BJ (cell line): ENCODE data around the gene RRAS. TPM values are rescaled to one million over a fixed set of nuclear protein-coding genes. Genes with fewer than 3 reads are reported as not detected.

Source experiments
- CTCF ChIA-PET: fragments of 350-600 bp; formaldehyde crosslinking; extraction: SDS; loops from one replicate; lab custom pipeline; 2021; ENCODE audit warnings: antibody characterized with exemption, inconsistent platforms; lab: Yijun Ruan, JAX
- POLR2A ChIA-PET: fragments of 300-600 bp; sonication (Branson Sonifier 250); formaldehyde crosslinking; extraction: SDS; loops from one replicate; lab custom pipeline; 2021; ENCODE audit warnings: antibody characterized with exemption; lab: Charles Lee
- DNase-seq: peaks from one replicate; pipeline ENCODE4 v3.0.0-alpha.2; 2011; ENCODE audit warnings: low read depth
- H3K27me3 ChIP-seq: 2 replicates; pipeline ENCODE4 v1.6.0; 2011; ENCODE audit warnings: low read length; ENCODE audit not compliant: control insufficient read depth, insufficient read depth
- H3K36me3 ChIP-seq: 2 replicates; pipeline ENCODE4 v1.5.1; 2011; ENCODE audit warnings: low read length; ENCODE audit not compliant: control insufficient read depth, insufficient read depth
- H3K4me3 ChIP-seq: 2 replicates; pipeline ENCODE4 v1.5.1; 2011; ENCODE audit warnings: low read depth, mild to moderate bottlenecking, control low read depth, low read length
- CTCF ChIP-seq: IDR thresholded peaks from 2 replicates; pipeline ENCODE4 v1.5.1; 2011; ENCODE audit warnings: low read depth, mild to moderate bottlenecking, control low read depth, inconsistent platforms, low read length, moderate library complexity; ENCODE audit not compliant: insufficient read depth
- polyA minus RNA-seq: library from RNA; depleted of rRNA, polyadenylated mRNA; stranded (reverse); fragments of >200 nt; gene quantifications from 2 replicates; pipeline ENCODE4 v1.2.3, GENCODE V29; 2011; rRNA and poly(A)+ RNA removed
- polyA plus RNA-seq: library from polyadenylated mRNA; depleted of rRNA; stranded (reverse); fragments of >200 nt; gene quantifications from 2 replicates; pipeline ENCODE4 v1.2.3, GENCODE V29; 2011; rRNA removed

The RRAS gene
- polyA plus RNA-seq (117 and 186 TPM in 2 replicates), polyA minus RNA-seq (70.9 and 78.5 TPM in 2 replicates)

DNA sequence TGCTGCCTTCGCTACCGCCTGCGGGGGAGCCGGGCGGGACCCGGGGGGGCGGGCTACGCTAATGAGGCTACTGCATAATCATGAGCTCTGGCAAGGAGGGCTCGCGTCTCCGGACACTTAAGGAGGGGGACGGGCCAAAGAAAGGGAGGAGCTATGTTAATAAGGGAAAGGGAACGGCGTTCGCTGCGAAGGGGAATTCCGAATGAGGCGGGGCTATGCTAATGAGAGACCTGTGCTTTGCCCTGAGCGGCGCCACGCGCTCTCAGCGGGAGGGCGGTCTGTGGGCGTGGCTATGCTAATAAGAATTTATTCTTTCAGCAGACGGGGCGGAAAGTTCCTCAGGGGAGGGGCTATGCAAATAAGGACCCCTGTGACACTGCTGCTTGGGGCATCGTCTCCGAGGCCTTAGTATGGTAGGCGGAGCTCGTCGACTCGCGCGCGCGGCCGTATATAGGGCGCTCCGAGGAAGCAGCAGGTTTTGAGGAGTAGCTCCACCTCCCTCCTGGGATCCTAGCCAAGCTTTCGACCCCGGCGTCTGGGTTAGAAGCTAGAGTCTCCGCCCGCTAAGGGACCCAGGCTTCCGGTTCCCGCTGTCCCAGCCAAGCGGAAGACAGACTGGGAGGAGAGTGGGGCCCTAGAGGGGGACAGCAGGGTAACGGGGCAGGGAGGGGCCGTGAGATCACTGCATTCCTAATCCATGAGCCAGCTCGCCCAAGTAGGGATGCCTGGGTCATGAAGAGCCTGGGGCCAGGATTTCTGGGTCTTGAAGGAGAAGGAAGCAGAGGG, at the start of gene RRAS:
TSS of gene RRAS (minus strand) at position 31 of the 786 bp plus-strand sequence. CDS start 45 bp downstream, outside the sequence.
- peak; percentile 100 for DNase-seq
- ChIA-PET POLR2A (interaction anchor here (0.6 to 1.7 kb wide), 7 partner anchors 36 to 225 kb away, joined by 4 to 9 read pairs (median 5); partner anchors contain the start of genes NOSIP, PRMT1, PRRG2 and RCN3), CTCF (interaction anchor here (0.6 to 2.1 kb wide), 5 partner anchors 32 to 77 kb away, joined by 3 to 9 read pairs (median 3); no protein-coding TSS in a partner anchor)
- peaks cover 11% of the 10 kb centered on the region for H3K36me3 ChIP-seq
- H3K27me3 ChIP-seq, result no peaks in the 10 kb centered on the region
- peak within 1 kb of the TSS; percentile 57 for H3K4me3 ChIP-seq
- TF ChIP-seq CTCF, result no peak

DNA sequence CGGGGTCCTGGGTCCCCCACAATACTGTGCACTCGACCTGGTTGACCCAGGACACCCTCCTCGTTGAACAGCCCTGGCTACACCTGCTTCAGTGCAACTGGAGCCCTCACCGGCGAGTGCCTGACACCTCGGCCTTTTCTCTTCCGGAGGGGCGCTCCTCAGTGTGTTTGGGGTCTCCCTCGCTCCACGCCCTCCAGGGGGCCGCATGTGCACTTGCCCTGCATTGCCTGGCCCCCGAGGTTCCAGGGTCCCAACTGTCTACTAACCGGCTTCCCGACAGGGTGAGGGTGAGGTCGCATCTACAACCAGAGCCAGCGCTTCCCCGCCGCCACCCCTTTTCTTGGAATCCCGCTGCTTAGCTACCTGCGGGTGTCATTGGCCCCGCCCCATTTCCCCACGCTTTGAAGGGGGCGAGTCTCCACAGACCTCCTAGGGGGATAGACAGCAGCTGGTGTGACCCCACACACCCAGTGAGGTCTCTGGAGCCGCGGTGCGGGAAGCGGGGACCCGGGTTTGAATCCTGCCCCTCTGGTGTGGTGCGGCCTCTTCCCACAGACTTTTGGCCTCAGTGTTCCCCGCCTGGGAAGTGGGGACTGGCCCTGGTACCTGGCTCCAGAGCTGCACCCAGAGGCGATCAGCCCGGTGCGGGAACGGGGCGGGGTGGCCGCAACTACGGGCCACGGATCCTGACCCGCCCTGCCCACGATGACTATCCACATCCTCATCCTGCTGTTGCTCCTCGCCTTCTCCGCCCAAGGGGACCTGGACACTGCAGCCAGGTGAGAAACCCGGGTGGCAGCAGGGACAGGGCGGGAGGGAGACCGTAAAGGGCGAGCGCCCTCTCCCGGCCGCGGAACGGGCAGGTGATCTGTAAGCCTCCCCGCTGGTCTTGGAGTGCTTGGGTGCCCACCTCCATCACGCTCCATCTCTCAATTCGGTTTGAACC, 49.5 kb upstream of the RRAS start, which contains the start of gene ADM5:
TSS of gene ADM5 (plus strand) at position 462 of the 946 bp plus-strand sequence. CDS start at position 706, 244 bp downstream.
- Histone ChIP-seq H3K4me3 (peak within 1 kb of the TSS; percentile 56), H3K36me3 (peaks cover 20% of the 10 kb centered on the region), H3K27me3 (no peaks in the 10 kb centered on the region)
- ChIA-PET POLR2A (no interaction called here), CTCF (interaction anchor here (0.8 to 3.9 kb wide), 9 partner anchors 10 to 124 kb away, joined by 3 to 41 read pairs (median 3); partner anchors contain the start of genes FUZ and TSKS)
- peak; percentile 69 for TF ChIP-seq CTCF
- DNase-seq, result no peak

GRCh38 chr19:49688531-49689132, 48.7 kb upstream of the RRAS start:
- no peak for TF ChIP-seq CTCF
- Histone ChIP-seq H3K36me3 (peaks cover 26% of the 10 kb centered on the region), H3K4me3 (no peak overlapping the region), H3K27me3 (no peaks in the 10 kb centered on the region)
- POLR2A ChIA-PET, result no interaction called here
- CTCF ChIA-PET, result interaction anchor here (0.8 to 3.9 kb wide), 2 partner anchors 9 to 73 kb away, joined by 3 to 41 read pairs; no protein-coding TSS in a partner anchor
- DNase-seq, result no peak

DNA sequence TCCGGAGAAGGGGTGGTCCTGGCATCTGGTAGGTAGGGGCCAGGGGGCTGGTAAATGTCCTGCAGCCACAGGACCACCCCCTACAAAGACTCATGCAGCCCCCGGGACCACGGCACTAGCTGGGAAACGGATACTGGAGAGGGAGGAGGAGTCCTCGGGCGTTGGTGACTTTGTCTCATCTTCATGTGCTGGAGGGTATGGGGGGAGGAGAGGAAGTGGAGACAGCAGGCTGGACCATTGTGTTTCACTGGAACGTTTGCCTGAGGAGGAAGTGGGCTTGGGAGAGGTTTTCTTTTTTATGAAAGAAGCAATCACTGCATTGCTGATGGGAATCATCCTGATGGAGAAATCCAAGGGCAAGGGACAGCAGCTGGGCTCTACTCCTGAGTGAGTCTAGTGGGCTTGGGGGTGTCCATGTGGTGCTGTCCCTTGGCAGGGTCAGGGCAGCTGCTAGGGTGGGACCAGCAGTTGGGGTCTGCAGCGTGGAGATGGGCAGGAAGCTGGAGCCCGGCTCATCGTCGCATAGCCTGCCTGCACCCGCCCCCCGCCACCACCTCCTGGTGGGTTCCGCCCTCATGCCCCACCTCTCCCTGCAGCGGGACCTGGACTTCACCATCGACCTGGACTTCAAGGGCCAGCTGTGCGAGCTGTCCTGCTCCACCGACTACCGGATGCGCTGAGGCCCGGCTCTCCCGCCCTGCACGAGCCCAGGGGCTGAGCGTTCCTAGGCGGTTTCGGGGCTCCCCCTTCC, 47.8 kb upstream of the RRAS start:
- ChIA-PET POLR2A (no interaction called here), CTCF (interaction anchor here (1.4 to 3.9 kb wide), 2 partner anchors 8 to 118 kb away, joined by 6 to 41 read pairs; no protein-coding TSS in a partner anchor)
- H3K36me3 ChIP-seq, result peaks cover 26% of the 10 kb centered on the region
- TF ChIP-seq CTCF, result no peak
- H3K4me3 ChIP-seq, result no peak overlapping the region
- no peak for DNase-seq
- H3K27me3 ChIP-seq, result no peaks in the 10 kb centered on the region
